GM12864 (cell line): ENCODE results near the gene KREMEN1.
"Not testable (repeated sequence)": the region's sequence is repeated elsewhere in the genome, so short reads cannot be mapped to it uniquely, and the experiment has no call there.

Source experiments
- DNase-seq: peaks from one replicate; pipeline ENCODE4 v3.0.0-alpha.2; 2011; ENCODE audit warnings: low read depth
- H3K4me3 ChIP-seq: 2 replicates; pipeline ENCODE4 v1.5.1; 2011; ENCODE audit warnings: mild to moderate bottlenecking, low read depth, low read length, control low read depth
- TF ChIP-seq, protein P1 (sequence below): IDR thresholded peaks from 2 replicates; pipeline ENCODE4 v1.5.1; 2011; ENCODE audit warnings: low read depth, mild to moderate bottlenecking, moderate library complexity, low read length, control low read depth, inconsistent platforms; ENCODE audit errors: missing control alignments

The KREMEN1 gene

DNA sequence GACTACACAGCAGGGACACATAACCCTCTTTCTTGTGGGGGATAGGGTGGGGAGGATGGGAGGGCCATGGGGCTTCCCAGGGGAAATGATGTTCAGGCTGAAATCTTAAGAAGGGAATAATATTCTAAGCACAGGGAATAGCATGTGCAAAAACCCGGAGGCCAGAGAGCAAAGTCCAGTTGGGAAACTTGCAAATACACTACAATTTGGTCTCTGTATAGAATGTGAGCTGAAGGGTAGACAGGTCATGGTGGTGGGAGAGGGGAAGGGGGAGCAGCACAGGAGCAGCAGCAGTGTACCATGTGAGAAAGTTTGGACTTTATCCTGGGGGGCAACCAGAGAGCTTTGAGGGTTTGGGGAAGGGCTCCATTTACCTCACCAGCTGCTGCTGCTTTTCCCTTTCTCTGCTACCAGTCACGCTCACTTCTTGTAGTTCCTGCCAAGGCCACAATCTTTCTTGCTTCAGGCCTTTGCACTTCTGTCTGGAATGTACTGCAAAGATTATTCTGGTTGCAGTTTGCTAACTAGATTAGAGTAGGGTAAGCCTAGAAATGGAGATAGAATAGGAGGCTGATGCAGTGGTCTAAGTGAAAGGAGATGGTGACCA is 43.0 kb downstream of the KREMEN1 start:
- no peak for DNase-seq
- no peak overlapping the region for H3K4me3 ChIP-seq
- TF ChIP-seq, protein P1, sequence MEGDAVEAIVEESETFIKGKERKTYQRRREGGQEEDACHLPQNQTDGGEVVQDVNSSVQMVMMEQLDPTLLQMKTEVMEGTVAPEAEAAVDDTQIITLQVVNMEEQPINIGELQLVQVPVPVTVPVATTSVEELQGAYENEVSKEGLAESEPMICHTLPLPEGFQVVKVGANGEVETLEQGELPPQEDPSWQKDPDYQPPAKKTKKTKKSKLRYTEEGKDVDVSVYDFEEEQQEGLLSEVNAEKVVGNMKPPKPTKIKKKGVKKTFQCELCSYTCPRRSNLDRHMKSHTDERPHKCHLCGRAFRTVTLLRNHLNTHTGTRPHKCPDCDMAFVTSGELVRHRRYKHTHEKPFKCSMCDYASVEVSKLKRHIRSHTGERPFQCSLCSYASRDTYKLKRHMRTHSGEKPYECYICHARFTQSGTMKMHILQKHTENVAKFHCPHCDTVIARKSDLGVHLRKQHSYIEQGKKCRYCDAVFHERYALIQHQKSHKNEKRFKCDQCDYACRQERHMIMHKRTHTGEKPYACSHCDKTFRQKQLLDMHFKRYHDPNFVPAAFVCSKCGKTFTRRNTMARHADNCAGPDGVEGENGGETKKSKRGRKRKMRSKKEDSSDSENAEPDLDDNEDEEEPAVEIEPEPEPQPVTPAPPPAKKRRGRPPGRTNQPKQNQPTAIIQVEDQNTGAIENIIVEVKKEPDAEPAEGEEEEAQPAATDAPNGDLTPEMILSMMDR, result no peak

- H3K4me3 ChIP-seq, result no peak overlapping the region
- DNase-seq, result no peak
- TF ChIP-seq, protein P1, result no peak
These were observed 43.7 kb downstream of the KREMEN1 start for GRCh38 chr22:29116397-29117123.

GRCh38 chr22:29117799-29118477 is 45.1 kb downstream of the KREMEN1 start:
- no peak overlapping the region for H3K4me3 ChIP-seq
- TF ChIP-seq, protein P1, result no peak
- no peak for DNase-seq

DNA sequence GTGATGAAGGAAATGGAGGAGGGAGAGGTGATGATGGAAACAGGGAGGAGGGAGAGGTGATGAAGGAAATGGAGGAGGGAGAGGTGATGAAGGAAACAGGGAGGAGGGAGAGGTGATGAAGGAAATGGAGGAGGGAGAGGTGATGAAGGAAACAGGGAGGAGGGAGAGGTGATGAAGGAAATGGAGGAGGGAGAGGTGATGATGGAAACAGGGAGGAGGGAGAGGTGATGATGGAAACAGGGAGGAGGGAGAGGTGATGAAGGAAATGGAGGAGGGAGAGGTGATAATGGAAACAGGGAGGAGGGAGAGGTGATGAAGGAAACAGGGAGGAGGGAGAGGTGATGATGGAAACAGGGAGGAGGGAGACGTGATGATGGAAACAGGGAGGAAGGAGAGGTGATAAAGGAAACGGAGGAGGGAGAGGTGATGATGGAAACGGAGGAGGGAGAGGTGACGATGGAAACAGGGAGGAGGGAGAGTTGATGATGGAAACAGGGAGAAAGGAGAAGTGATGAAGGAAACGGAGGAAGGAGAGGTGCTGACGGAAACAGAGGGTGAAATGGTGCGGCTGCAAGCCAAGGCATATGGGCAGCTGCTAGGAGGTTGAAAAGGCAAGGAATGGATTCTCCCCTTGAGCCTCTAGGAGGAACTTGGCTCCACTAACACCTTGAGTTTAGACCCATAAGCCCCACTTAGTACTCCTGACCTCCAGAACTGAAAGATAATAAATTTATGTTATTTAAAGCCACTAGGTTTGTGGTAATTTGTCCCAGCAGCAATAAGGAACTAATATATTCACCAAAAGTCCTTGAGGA is 47.5 kb downstream of the KREMEN1 start:
- DNase-seq, H3K4me3 ChIP-seq: not testable (repeated sequence)

DNA sequence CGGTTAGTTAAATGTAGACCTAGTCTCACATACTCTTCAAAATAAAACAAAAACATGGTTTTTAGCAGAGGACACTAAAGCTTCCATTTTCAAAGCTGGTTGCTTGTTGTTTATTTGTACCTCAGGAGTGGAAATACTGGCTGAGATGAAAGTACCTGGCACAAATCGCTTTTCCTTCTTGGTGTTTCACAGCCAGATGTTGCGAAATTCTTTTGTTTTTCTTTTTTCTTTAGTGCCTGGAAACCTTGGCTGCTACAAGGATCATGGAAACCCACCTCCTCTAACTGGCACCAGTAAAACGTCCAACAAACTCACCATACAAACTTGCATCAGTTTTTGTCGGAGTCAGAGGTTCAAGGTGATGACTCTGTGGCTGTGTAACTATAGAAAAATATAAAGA is 48.3 kb downstream of the KREMEN1 start:
- no peak for DNase-seq
- TF ChIP-seq, protein P1, result no peak

GRCh38 chr22:29122041-29122440 is 49.2 kb downstream of the KREMEN1 start:
- DNase-seq, result no peak
- no peak overlapping the region for H3K4me3 ChIP-seq
- TF ChIP-seq, protein P1, result no peak

More for the DNA sequence above, 48.3 kb downstream of the KREMEN1 start:
- H3K4me3 ChIP-seq, result no peak overlapping the region

DNA sequence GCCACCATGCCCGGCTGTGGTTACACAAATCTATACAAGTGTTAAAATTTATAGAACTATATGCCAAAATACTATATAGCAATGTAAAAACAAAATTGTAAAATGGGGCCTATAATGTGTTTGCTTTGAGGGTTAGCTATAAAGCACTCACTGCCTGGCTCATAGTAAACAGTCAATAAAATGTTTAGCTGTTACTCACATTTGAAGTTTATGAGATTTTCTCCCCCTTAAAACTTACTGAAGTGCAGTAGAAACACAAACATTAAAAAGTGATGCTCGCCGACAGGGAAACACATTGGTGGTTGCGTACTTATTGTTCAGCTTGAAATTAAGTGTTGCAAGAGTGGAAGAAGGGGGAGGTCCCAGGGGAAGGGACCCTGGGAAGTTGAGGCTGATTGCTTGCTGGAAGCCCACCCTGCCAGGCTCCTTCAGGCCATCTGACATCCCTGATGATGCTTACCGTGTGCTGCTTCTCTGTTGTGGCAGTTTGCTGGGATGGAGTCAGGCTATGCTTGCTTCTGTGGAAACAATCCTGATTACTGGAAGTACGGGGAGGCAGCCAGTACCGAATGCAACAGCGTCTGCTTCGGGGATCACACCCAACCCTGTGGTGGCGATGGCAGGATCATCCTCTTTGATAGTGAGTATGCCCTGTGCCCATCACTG is 52.1 kb downstream of the KREMEN1 start:
- DNase-seq, result no peak
- H3K4me3 ChIP-seq, result no peak overlapping the region
- TF ChIP-seq, protein P1, result no peak
